GM20000 (cell line): ENCODE measurements around the gene COPS3.

Source experiments
- DNase-seq: peaks from one replicate; pipeline ENCODE4 v3.0.0; 2012; ENCODE audit warnings: low spot score
- TF ChIP-seq, protein P1 (sequence below): IDR thresholded peaks from 2 replicates; pipeline ENCODE4 v1.5.1; 2012; ENCODE audit warnings: mild to moderate bottlenecking, control low read depth; ENCODE audit errors: extremely low read depth, missing control alignments

Gene COPS3

DNA sequence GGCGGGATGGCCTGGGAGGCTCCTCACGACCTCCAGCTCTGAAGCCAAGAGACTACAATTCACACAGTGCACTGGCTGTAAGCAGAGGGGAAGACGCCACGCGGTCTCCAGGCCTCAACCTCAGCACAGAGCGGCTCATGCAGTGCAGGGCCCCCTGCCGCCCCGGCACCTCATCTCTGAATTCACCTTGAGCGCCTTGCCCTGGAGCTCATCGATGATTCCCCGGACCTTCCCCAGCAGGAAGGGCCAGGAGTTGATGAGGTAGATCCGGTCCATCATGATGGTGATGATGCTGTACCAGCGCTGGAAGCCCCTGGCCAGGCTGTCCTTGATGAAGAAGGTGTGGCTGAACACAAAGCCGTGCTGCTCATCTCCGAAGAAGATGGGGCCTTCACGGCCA is 57.3 kb downstream of the COPS3 start:
- DNase-seq = no peak
- TF ChIP-seq, protein P1, sequence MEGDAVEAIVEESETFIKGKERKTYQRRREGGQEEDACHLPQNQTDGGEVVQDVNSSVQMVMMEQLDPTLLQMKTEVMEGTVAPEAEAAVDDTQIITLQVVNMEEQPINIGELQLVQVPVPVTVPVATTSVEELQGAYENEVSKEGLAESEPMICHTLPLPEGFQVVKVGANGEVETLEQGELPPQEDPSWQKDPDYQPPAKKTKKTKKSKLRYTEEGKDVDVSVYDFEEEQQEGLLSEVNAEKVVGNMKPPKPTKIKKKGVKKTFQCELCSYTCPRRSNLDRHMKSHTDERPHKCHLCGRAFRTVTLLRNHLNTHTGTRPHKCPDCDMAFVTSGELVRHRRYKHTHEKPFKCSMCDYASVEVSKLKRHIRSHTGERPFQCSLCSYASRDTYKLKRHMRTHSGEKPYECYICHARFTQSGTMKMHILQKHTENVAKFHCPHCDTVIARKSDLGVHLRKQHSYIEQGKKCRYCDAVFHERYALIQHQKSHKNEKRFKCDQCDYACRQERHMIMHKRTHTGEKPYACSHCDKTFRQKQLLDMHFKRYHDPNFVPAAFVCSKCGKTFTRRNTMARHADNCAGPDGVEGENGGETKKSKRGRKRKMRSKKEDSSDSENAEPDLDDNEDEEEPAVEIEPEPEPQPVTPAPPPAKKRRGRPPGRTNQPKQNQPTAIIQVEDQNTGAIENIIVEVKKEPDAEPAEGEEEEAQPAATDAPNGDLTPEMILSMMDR = no peak

DNA sequence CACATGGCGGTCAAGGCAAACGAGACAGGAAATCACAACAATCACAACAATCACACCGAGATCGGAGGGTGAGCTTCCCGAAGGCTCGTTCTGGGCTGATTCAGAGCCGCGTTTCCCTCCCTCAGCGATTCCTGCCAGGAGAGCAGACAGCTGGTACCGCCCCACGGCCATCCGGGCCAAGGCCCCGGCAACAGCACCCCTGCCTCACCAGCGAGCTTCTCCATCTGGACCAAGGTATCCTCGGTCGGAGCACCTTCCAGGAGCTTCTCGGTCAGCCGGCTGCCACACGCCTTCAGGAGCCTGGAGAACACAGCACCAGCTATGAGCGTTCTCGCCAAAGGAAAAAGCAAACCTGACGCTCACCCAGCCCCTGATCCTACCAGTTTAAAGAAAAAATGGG is 59.7 kb downstream of the COPS3 start:
- no peak for DNase-seq
- TF ChIP-seq, protein P1 = no peak

DNA sequence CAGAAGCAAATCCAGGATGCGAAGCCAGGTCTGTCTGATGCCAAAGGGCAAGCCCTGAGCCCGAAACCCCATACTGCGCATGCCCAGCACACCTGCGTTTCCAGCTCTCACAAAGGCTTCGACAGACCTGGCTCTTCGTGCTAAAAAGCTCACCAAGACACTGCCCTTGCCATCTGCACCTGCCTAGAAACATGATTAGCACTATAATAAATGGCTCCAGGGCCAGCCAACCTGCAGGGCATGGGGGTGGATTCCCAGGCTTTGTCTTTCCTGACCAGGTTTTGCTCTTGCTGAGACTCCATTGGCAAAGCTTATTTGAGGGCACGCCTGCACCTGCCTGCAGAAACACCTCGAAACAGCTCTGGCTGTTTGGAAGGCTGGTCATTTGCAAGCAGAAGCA is 60.5 kb downstream of the COPS3 start:
- TF ChIP-seq, protein P1 = no peak
- no peak for DNase-seq

DNA sequence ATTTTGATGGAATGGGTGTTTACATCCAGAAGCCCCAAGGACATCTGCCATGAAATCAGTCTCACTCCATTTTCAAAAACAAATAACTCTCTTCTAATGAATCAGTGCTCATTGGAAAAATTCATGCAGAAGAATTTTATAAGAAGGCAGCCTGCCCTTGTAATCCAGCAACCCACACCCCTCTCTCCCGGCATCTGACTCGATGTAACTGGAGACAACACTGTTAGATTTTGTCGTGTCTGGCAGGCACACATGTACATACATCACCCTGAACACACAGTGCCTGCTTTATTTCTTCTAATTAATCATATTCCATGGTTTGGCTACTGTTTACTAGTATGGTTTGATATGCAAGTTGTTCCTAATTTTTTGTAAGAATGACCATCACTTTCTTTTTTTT is 63.1 kb downstream of the COPS3 start:
- TF ChIP-seq, protein P1 = no peak
- no peak for DNase-seq

DNA sequence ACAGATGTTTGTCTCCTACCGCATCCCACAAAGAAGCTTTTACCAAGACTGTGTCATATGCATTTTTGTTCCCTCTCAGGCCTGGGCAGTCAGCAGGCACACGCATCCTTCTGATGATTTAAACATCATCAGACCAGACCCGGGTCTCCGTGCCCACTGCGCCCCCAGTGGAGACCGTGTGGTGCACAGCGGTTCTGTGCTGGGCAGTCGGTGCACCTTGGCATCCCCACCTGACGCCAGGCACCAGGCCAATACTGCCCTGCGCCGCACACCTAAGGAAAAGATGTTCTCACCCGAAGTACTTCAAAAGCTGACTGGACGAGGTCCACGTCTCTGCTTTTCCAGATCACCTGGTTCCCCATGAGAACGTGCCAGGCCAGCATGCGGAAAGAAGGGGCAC is 64.3 kb downstream of the COPS3 start:
- TF ChIP-seq, protein P1 = no peak
- DNase-seq = no peak

DNA sequence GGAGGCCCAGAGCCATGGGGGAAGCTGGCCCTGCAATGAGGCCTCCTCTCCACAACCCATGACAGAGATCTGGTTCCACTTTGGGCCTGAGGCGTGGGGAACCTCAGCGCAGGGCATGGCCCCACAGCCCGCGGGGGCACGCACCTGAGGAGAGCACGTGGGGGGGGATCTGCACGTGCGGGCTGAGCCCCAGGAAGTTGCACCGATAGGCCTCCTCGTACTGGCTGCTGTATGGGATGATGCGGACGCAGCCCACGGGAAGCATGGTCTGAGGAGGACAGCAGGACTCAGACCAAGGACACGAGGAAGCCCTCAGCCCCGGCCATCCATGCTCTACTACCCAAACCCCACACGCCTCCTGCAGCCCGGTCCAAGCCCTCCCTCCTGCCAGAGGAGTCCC is 64.8 kb downstream of the COPS3 start:
- DNase-seq = no peak
- TF ChIP-seq, protein P1 = no peak

DNA sequence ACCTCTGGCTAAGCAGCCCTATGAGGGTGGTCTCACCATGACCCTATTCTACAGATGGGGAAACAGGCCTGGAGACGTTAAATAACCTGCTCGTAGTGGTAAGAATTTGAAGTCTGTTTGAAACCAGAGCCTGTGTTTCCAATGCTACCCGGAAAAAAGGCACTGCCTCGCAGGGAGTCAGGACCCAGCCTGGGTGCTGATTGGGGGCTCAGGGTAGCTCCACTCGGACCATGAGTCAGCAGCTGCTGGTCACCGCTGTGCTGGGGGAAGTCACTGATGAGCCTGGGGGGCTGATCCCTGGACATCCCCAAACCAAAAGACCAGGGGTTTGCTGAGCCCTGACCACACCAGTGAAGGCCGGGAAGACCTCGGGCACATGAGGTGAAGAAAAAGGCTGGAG is 65.5 kb downstream of the COPS3 start:
- TF ChIP-seq, protein P1 = no peak
- no peak for DNase-seq
